Upper lobe of left lung (tissue), 6 donors: ENCODE results near the gene CGB5. TPM values are rescaled to one million over a fixed set of nuclear protein-coding genes. Genes with fewer than 3 reads are reported as not detected.
"Not testable (repeated sequence)": the region's sequence is repeated elsewhere in the genome, so short reads cannot be mapped to it uniquely, and the experiment has no call there.

Experiments
- ATAC-seq, 2 donors: fragments of 200-7000 bp; cut with Tn5 transposase; one replicate each; pipeline ENCODE4 v1.9.1; 2022; ENCODE audit warnings: mild to moderate bottlenecking in 2 of 2, moderate library complexity in 2 of 2; ENCODE audit not compliant: low FRiP score in 2 of 2
- DNase-seq, 2 donors: peaks; one replicate each; pipeline ENCODE4 v3.0.0-alpha.2; 2019 to 2020
- H3K27ac ChIP-seq, 4 donors: fragments of 200-600 bp; sonication (generic); one replicate each; pipeline ENCODE4 v1.5.1; 2016 to 2019
- H3K27me3 ChIP-seq, 4 donors: fragments of 200-600 bp; sonication (generic); one replicate each; pipeline ENCODE4 v1.5.1; 2017 to 2019
- H3K36me3 ChIP-seq, 4 donors: fragments of 200-600 bp; sonication (generic); one replicate each; pipeline ENCODE4 v1.5.1; 2016 to 2019
- H3K4me1 ChIP-seq, 4 donors: fragments of 200-600 bp; sonication (generic); one replicate each; pipeline ENCODE4 v1.5.1; 2018 to 2019
- H3K4me3 ChIP-seq, 4 donors: fragments of 200-600 bp; sonication (generic); one replicate each; pipeline ENCODE4 v1.5.1; 2017 to 2019; ENCODE audit warnings: mild to moderate bottlenecking in 2 of 4, moderate library complexity in 1 of 4
- H3K9me3 ChIP-seq, 4 donors: fragments of 200-600 bp; sonication (generic); one replicate each; pipeline ENCODE4 v1.5.1; 2018 to 2019
- CTCF ChIP-seq, 6 experiments: fragments of 450-650 bp in 4 of 6; fragments of 200-600 bp in 2 of 6; sonication (generic) in 2 of 6; IDR thresholded peaks; one replicate each; pipeline ENCODE4 v1.5.1; 2016 to 2019; ENCODE audit warnings: antibody characterized with exemption in 6 of 6
- EP300 ChIP-seq, 4 donors: sonication (generic); formaldehyde crosslinking; IDR thresholded peaks; one replicate each; pipeline ENCODE4 v1.5.1; 2017; ENCODE audit warnings: antibody characterized with exemption in 4 of 4, control low read depth in 2 of 4
- POLR2A ChIP-seq, 4 donors: fragments of 450-650 bp; IDR thresholded peaks; one replicate each; pipeline ENCODE4 v1.5.1; 2016 to 2017; ENCODE audit warnings: antibody characterized with exemption in 4 of 4, mild to moderate bottlenecking in 2 of 4
- POLR2AphosphoS5 ChIP-seq, 2 donors: sonication (generic); formaldehyde crosslinking; IDR thresholded peaks; one replicate each; pipeline ENCODE4 v1.5.1; 2017; ENCODE audit warnings: antibody characterized with exemption in 2 of 2
- WGBS, 2 donors: methylation state at CpG; one replicate each; pipeline ENCODE4 v1.1.5; 2017 to 2018; 5-methylcytosine and 5-hydroxymethylcytosine counted together
- total RNA-seq, 6 donors: library from RNA; depleted of rRNA in 4 of 6; stranded (reverse); fragments of >200 nt in 4 of 6; gene quantifications; one replicate each; pipeline versions ENCODE4 v1.1.0 to v1.2.1, GENCODE V29; 2016 to 2021
- donor health status: DM: no; HTN: no; CAD: no; lungs with moderate emphysema.
- donor health status: DM: no; HTN: yes; CAD: no; lungs with severe emphysema.

CGB5 gene
- total RNA-seq, 6 donors from 2014 or later, result not detected

- no peak for DNase-seq
- Histone ChIP-seq H3K27ac (no peak overlapping the region), H3K27me3 (no peaks in the 10 kb centered on the region), H3K9me3 (no peaks in the 10 kb centered on the region), H3K4me3 (no peak overlapping the region), H3K4me1 (peaks cover 15 to 27% (median 24%) of the 10 kb centered on the region in 4 donors), H3K36me3 (peaks cover 0 to 2% (median under 1%) of the 10 kb centered on the region in 4 donors)
- ATAC-seq, result no peak
- TF ChIP-seq POLR2A (IDR thresholded peaks at IDR 0.05) (no peak), POLR2AphosphoS5 (IDR thresholded peaks at IDR 0.05) (no peak), CTCF (IDR thresholded peaks at IDR 0.05) (no peak), EP300 (IDR thresholded peaks at IDR 0.05) (no peak)
- WGBS, 2 donors, result 46 to 52% methylated on average over 16 of the region's 16 CpGs
Measured at GRCh38 chr19:49020931-49021895, 22.4 kb upstream of the CGB5 start.

- Histone ChIP-seq H3K4me3 (no peak overlapping the region), H3K27me3 (no peaks in the 10 kb centered on the region), H3K4me1 (peaks cover 15 to 27% (median 24%) of the 10 kb centered on the region in 4 donors), H3K9me3 (no peaks in the 10 kb centered on the region), H3K36me3 (no peaks in the 10 kb centered on the region), H3K27ac (no peak overlapping the region)
- 88 to 89% methylated on average over 9 of the region's 9 CpGs for WGBS, 2 donors
- TF ChIP-seq POLR2AphosphoS5 (IDR thresholded peaks at IDR 0.05), result no peak
- no peak for TF ChIP-seq CTCF (IDR thresholded peaks at IDR 0.05)
- TF ChIP-seq EP300 (IDR thresholded peaks at IDR 0.05), result no peak
- TF ChIP-seq POLR2A (IDR thresholded peaks at IDR 0.05), result no peak
- DNase-seq, result no peak
- ATAC-seq, result no peak
Measured at GRCh38 chr19:49022116-49022515, 21.5 kb upstream of the CGB5 start.

GRCh38 chr19:49024233-49024632 lies 19.4 kb upstream of the CGB5 start, which contains the start of gene CGB3:
CGB3 (minus strand) TSS chr19:49024333; CDS start chr19:49023971, 362 bp downstream.
- not testable (repeated sequence) for H3K27ac ChIP-seq, H3K9me3 ChIP-seq, H3K36me3 ChIP-seq, H3K27me3 ChIP-seq, H3K4me1 ChIP-seq, ATAC-seq, DNase-seq, H3K4me3 ChIP-seq
- 60 to 91% methylated on average over 5 to 9 of the region's 15 CpGs for WGBS, 2 donors

- H3K4me1 ChIP-seq, DNase-seq, H3K4me3 ChIP-seq, H3K27ac ChIP-seq, H3K9me3 ChIP-seq, ATAC-seq, H3K36me3 ChIP-seq, H3K27me3 ChIP-seq: not testable (repeated sequence)
- 89% methylated on average over 1 to 4 of the region's 6 CpGs for WGBS, 2 donors
Measured at GRCh38 chr19:49025088-49025487, 18.6 kb upstream of the CGB5 start.

- H3K9me3 ChIP-seq, ATAC-seq, H3K4me3 ChIP-seq, H3K36me3 ChIP-seq, H3K4me1 ChIP-seq, H3K27me3 ChIP-seq, H3K27ac ChIP-seq: not testable (repeated sequence)
- WGBS, 2 donors, result 79 to 89% methylated on average over 17 to 22 of the region's 23 CpGs
- peak in 1 of 2 donors; percentile 46 for DNase-seq
Measured at GRCh38 chr19:49025599-49025998, 18.0 kb upstream of the CGB5 start.

- ATAC-seq, H3K4me1 ChIP-seq, H3K27ac ChIP-seq, H3K27me3 ChIP-seq, H3K36me3 ChIP-seq, H3K4me3 ChIP-seq, H3K9me3 ChIP-seq: not testable (repeated sequence)
- WGBS, 2 donors, result 80% methylated on average over 7 of the region's 9 CpGs
- DNase-seq, result peak in 1 of 2 donors; percentile 46
Measured at GRCh38 chr19:49028686-49029085, 15.0 kb upstream of the CGB5 start.

GRCh38 chr19:49029749-49030148 lies 13.9 kb upstream of the CGB5 start:
- not testable (repeated sequence) for H3K27me3 ChIP-seq, ATAC-seq, H3K9me3 ChIP-seq, H3K4me1 ChIP-seq, H3K4me3 ChIP-seq, H3K27ac ChIP-seq, H3K36me3 ChIP-seq
- peak in 1 of 2 donors; percentile 63 for DNase-seq
- 80 to 100% methylated on average over 3 to 14 of the region's 14 CpGs for WGBS, 2 donors

GRCh38 chr19:49030323-49030722 lies 13.3 kb upstream of the CGB5 start:
- H3K4me1 ChIP-seq, H3K27me3 ChIP-seq, H3K4me3 ChIP-seq, ATAC-seq, H3K9me3 ChIP-seq, H3K36me3 ChIP-seq, DNase-seq, H3K27ac ChIP-seq: not testable (repeated sequence)
- 86 to 91% methylated on average over 4 to 6 of the region's 8 CpGs for whole genome bisulfite sequencing, 2 donors
